GM18858 (cell line): ENCODE data around the gene NTRK2.

ENCODE experiments used
- ATAC-seq: cut with Tn5 transposase; IDR thresholded peaks from one replicate; pipeline ENCODE4 v1.9.1; 2021; ENCODE audit not compliant: unreplicated experiment

The NTRK2 gene

DNA sequence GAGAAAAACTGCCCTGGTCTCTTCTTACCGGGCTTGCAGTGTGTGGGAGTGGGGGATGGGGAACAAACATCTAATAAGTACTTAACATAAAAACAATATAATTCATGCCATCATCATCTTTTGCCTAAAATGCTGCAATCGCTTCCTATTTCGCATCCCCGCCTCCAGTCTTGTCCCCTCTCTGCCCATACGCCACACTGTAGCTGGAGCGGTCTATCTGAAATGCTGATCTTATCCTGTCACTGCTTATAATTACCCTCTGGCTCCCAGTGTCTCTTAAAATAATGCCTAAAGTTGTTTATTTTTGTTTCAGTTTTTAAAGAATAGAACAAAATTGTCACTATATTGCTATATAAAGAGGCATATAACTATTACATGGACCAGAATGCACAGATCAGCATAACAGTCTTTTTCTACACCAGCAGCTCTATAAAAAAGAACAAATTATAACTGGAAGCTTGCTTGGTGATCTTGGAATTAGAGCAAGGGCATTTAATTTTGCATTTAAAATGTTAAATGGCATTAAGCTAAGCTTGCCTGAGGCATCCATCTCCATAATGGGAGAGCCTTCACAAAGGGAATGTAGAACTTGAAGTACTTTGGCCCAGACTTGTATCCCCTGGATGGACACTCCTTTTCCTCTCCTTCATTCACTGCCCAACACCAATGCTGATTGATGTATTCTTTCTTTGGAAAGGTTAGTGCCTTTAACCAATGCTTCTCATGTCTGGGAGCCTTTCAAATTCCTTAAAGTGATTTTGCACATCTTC lies 12.2 kb downstream of the NTRK2 start:
- ATAC-seq: no peak

DNA sequence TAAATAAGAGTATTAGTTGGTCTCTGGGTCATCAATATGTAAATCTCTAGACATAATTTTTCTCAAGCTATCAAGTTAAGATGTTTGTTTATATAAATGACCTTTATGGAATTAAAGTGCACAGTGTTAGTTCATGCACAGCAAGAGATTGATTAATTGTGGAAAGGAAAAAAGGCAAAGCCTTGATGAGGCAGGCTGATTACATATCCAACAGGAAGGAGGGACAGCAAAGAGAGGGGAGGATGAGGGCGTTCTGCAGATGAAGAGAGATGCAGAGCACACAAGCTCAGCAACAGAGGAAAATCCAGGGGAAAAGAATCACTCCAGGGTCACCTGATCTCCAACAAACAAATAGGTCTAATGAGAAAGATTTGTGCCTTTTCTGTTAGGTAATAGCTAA lies 16.5 kb downstream of the NTRK2 start:
- ATAC-seq: no peak

DNA sequence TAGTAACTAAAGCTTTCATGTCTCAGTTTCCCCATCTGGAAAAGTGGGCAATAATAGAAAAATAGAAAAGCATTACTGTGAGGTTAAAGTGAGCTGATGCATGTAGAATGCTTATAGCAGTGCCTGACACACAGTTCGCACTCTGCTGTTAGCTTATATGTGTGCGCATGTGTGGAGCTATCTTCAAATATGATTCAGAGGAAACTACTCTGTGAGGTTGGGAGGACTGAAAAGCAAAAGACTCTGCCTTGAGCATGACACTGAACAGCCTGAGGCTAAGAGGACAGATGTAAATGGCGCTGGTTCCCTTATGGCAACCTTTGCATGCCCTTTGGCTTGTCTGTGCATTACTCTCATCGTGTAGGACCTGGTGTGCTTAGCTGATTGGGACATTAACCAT lies 19.4 kb downstream of the NTRK2 start:
- ATAC-seq: no peak

DNA sequence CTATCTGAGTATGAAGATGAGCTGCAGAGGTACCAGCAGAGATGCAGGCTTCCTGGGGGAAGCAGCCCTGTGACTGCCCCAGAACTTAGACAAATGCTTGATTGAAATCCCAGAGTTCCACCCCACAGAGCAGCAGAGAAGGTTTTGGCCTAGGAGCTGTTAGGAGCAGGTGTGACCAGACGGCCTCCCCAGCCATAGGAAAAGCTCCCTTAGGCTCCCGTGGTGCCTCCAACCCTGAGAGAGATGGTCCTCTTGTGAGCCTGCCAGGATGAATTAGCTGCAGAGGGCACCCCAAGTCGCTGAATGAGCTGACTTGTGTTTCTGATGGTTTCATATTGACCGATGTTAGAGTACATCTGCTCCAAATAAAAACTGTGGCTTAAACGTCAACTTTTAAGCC lies 22.1 kb downstream of the NTRK2 start:
- ATAC-seq: no peak

DNA sequence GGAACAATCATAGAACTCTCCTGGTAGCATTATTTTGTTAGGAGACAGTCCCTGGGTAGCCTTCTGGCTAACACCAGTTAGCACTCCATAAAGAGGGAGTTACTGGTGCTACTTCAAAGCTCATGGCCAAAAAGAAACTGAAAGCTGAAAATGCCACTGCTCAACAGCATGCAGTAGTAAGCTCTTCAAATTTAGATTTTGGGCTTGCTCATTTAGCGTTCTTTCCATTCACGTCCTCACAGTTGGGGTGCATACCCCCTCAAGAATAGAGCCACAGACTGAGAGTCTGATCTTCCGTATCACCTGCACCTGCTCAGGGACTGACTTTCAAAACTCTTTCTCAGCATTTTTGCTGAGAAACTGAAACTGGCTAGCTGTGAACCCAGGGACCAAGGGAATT lies 24.7 kb downstream of the NTRK2 start:
- ATAC-seq: peak; percentile 91

DNA sequence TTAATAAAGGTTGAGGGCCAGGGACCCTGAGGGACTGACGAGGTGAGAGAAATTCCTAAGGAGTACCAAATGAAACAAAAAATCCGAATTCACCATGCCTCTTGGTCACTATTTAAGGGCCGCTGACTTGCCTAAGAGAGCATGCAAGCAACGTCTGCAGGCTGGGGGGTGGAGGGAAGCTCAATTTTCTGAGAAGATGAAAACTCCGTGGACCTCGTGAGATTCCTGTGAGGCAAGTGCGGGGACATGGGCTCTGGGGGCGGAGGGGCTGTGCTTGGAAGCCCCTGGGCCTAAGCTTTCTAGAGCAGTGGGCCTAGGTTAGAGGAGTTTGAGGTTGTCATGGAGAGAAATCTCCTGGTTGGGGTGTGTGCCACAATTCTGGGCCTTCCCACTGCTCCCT lies 27.5 kb downstream of the NTRK2 start:
- ATAC-seq: no peak

DNA sequence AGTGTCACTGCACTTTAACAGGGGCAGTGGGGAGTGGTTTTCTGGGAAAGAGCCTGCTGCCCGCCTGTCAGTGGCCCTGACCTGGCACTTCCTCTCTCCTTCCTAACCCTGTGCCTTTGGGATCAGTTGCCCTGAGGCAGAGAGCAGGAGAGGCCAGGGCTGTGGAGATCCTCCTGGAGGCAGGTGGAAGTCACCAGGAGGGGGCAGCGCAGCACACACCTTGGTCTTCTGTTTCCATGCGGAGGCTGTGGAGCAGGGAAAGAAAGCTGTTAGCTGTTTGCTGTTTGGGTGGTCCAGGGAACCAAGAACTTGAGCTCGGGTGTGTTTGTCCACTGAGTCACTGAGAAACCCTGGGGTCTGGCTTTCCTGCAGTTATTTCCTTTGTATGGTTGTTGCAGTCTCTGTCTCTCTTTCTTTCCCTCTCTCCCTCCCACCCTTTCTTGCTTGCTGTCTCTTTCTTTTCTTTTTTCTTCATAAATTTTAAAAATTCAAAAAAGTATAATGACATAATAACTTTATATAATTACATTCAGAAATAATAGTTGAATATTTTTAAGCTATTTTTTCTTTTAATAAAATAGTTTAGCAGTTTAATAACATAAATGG lies 28.1 kb downstream of the NTRK2 start:
- no peak for ATAC-seq

DNA sequence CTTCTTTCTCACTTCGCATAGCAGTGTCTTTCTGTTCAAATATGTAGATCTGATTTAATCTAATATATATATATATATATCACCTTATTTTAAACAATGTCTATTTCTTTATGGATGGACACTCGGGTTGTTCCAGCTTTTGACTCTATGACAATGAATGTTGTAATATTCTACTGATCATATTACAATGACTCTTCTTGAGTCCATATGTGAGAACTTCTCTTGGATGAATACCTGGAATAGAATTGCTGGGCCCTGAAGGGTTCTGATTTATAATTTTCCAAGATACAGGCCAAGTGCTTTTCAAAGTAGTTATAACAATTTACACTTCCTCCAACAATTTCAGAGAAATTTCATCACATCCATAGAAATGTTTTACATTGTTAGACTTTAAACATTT lies 28.8 kb downstream of the NTRK2 start:
- no peak for ATAC-seq

DNA sequence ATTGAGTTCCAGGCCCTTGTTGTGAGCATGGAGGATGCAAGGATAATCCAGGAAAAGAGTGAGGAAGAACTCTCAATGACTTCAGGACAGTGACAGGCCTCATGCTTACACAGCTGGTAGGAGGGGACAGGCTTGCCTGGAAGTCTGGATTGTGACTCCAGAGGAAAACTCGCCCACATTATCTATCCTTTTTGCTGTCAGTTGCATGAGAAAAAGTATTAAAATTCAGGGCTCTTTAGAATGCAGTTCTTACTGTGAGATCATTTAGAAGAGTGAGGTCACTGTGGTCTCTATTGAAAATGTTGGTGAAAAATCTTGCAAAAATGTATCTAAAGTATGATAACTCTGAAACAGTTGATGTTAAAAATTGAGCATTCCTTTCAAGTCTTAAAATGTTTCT lies 30.5 kb downstream of the NTRK2 start:
- no peak for ATAC-seq

DNA sequence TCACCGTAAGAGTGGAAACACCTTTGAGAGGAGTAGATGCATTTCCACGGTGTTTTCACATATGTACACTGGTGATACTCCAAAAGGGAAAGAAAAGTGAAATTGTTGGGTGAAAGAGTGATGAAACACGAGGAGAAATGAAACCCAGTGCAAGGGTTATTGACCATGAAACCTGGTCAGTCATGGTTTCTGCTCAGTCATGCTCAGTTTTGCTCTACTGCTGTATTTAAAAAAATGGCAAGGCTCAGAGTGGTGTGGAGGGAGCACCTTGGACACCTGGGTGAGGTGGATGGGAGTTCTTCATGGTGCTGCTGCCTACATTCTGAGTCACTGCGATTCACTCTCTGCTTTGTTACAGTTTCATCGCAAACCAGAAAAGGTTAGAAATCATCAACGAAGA lies 32.3 kb downstream of the NTRK2 start:
- peak; percentile 78 for ATAC-seq

DNA sequence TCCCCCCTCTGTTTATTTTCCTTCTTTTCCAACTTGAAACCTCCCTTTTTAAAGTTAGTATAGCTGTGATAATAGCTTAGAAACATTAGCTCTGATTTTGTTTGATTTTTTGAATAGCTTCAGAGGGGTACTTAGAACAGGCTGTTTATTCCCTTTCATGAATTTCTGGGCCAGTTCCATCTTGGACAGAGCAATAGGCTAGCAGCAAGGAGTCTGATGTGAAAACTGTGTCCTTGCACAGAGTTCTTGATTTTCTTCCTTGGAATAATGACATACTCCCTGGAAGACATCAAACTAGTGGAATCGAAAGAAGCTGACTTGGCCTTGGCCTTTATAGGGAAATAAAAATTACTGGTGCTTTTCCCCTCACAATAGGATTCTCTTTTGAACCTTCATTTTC lies 32.9 kb downstream of the NTRK2 start:
- no peak for ATAC-seq

DNA sequence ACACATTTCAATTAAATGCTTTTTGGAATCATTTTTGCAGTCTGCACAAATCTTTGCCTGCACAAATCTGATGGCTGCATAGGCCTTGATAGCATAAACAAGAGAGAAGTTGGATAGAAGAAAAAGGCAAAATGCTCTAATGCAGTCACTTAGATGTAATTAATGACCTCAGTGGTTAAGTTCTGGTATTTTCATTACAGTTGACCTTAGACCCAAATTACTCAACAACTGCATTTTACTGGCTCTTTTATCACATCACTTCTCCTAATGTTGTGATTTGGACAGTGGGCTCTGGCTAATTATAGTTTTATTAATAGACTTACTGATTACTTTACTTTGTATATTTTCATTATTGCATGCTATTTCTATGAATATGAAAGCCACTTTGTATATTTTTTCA lies 34.3 kb downstream of the NTRK2 start:
- ATAC-seq: no peak

DNA sequence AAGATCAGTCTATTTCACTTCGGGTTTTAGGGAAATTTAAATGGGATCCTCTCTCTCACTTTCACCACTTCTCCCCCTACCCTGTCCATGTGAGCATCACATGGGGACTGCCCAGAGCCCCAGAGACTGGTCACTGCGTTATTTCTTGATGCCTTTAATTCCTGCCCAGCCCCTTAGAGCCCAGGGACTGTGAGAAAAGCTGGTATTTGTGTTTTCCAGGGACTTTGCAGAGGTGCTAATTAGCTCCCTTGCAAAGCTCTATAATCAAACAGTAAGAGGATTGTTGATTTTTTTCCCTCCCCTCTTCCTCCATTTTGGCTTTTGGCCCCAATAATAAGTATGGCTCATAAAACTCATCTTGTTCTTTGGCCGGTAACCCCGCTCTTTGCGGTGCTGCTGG lies 35.6 kb downstream of the NTRK2 start:
- ATAC-seq: no peak

DNA sequence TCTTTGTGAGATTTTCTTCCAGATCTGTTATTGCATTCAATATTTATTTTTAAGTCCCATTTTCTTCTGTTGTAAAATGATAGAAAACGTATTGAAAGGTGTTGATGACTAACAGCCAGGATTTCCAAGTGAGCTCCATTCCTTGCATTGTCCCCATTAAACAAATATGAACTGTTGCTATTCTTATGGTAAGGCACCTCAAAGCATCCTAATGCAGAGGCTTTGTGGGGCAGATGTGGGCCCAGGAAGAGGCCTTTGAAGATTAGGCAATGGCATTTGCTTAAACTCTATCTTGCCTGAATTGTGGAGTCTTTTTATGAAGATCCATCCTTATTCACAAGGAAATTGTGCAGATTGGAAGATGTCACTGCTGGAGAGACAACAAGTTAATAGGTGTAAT lies 38.9 kb downstream of the NTRK2 start:
- ATAC-seq: no peak

DNA sequence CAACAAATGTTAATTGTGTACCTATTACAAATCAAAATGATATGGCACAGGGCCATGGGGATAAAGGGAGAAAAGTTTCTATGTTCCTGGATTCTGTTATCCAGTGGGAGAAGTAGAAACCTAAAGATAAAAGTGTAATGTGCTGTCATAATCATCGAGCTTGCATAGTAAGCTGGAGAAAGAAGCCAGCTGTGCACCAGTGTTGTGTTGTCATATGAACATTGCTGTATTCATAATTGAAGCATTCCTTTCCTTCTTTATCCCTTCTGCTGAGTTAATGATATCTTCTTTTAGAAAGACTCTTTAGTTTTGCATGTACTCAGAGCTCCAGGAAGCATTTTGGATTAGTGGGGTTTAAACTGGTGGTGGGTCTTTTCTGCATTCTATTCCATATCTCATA lies 39.5 kb downstream of the NTRK2 start:
- ATAC-seq: no peak

DNA sequence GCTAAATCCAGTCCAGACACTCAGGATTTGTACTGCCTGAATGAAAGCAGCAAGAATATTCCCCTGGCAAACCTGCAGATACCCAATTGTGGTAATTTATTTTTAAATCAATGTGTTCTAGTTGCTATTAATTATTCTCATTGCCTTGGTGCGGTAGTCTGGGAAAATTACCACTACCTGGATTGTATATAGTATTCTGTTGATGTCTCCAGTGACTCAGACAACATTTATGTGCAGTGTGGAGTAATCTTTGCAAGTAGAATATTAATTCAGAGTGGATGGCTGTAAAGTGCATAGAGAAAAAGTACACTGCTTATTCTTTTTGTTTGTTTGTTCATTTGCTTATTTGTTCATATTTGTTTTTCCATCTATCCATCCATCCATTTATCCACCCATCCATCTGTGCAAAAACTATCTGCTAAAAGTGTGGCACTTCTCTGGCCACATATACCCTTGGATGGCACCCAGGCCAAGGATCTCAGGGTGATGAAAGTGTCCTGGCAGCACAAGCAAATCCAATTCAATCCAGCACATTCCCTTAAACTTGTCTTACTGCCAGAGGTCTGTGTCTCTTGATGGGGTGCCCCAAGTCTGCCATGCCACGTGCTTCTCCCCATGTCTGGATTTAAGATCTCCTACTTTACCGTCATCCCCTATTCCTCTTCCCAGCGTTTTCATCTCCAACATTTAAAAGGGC lies 41.3 kb downstream of the NTRK2 start:
- ATAC-seq: no peak

DNA sequence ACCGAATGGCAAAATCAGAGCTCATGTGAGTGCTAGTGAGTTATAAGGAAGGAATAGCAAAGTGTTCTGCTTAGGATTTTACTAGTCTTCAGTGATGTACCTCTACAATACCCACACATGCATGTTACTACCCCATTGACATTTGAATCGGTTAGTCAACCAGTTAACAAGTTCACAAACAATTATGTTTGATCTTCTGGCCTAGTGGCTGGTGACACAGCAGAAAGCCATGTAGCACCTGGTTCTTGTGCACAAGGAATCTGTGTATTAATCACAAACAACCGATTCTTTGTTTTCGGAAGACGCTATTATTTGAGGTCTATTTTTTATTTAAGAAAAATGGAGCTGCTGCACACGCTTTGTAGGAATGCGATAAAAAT lies 41.9 kb downstream of the NTRK2 start:
- ATAC-seq: no peak

DNA sequence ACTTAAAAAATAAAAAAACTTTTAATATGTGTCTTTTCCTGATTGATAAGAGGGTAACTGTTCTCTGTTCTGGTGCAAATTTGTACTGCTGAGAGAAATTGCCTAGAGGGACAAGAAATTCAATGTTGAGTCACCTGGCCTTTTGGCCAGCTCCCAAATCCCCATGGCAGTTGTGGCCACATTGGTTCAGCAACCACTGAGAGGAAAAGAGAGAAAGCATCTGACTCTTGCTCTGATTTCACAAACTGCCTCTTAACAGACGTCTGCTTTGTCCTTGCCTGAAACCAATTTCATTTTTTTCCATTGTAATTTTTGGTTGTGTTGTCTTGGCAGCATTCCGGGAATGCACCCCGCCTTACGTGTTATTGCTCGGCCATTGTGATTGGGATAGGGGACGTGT lies 42.4 kb downstream of the NTRK2 start:
- ATAC-seq: no peak

DNA sequence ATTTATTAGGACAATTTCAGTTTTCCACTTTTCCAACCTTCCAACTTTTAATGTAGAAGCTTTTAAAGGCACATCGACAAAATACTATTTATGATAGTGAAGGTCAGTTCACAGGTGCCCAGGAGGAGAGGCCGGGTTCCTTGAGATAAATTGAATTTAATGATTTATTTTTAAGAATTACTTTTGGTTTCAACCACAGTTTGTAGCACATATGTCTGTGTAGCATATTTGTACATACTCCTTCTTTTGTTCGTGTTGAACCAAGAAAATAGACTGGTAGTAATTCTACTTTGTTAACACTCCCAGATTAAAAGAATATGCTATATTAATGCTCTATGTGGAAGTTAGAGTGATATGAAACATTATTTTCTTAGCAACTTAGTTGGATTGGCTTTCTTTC lies 46.7 kb downstream of the NTRK2 start:
- no peak for ATAC-seq

DNA sequence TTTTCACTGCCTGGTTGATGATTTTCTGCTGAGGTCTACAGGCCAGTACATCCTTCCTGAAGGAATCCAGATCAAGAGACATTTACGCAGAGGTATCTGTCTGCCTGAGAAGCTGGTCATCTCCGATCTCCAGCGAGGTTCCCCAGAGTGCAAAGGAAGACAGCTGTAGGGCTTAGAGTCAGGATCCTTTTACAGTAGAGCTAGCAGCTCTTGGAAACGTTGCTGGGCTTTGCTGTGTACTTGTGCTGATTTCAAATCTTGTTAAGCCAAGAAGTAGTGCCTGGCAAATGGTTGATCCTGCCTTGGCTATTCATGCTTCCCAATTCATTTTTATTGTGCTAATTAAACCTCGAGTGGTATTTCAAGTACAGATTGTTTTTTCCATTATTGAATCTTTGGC lies 48.9 kb downstream of the NTRK2 start:
- ATAC-seq: no peak

DNA sequence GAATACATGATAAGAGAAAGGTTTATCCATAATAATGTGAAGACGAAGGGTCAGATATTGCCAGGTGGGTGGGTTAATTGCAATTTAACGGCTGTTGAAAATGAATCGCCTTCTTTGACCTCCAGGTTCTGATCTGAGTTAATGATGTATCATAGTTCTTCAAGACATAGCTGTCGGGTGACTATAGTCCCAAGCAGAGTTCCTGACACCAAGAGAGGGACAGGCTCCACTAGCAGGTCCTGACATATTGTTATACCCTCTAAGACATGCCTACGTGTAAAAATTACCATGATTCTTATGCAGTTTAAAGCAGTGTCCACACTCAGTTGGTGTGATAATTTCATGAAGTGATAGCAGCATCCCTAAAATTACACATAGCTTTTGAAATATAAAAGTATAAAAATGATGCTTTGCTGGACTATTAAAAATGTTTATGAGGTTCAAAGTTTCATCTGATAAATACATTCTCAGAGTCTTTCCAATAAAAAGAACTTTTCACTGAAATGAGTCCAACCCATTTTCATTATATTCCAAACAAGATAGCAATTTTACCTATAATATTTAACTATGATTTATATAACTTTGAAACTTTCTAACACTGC lies 53.0 kb downstream of the NTRK2 start:
- no peak for ATAC-seq

DNA sequence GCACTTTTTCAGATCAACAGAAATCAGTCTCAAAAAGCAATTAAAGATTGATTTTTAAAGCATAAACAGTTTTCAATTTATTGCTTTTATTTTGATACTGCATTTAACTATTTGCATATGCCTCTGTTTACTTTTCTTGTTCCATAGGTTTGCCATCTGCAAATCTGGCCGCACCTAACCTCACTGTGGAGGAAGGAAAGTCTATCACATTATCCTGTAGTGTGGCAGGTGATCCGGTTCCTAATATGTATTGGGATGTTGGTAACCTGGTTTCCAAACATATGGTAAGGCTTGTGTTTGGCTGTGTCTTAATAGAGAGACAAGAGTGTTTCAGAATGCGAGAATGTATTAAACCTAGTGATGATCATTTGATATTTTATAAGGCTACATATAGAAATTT lies 53.9 kb downstream of the NTRK2 start:
- ATAC-seq: no peak
